Measurements from ENCODE around the gene CHST13. TPM values are rescaled to one million over a fixed set of nuclear protein-coding genes. Genes with fewer than 3 reads are reported as not detected.

The CHST13 gene
- total and polyA plus RNA-seq, 2 of the 4 experiments (the other 2 are of a cell fraction) = not detected

DNA sequence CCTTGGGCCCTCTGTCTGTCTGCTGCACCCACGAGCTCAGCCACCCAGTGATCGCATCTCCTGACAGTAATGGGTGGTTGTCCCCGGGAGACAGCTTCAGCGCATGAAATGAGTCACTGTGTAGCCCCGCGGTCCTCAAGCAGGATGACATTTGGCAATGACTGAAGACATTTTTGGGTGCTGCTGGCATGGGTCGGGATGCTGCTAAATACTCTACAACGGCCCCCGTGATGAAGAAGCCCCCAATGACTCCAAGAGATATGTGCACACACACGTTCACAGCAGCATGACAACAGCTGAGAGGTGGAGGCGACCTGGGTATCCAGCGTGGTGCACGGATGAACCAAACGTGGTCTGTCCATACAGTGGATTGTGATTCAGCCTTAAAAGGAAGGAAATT is 30.9 kb upstream of the CHST13 start:
- Histone ChIP-seq H3K9ac (ENCODE audit: low read depth, low read length) (no peak overlapping the region), H3K27me3 (ENCODE audit: control insufficient read depth, insufficient read depth, low read length) (peaks cover 34% of the 10 kb centered on the region; the same call in 1 of the 2 replicates), H3K4ac (ENCODE audit: low read depth, low read length) (no peak overlapping the region), H3K56ac (ENCODE audit: extremely low read depth, insufficient read depth, low read length) (no peak overlapping the region), H3K23ac (ENCODE audit: low read depth, low read length) (no peak overlapping the region), H4K8ac (ENCODE audit: low read depth in 2 of 2, low read length in 2 of 2) (no peak overlapping the region), H2BK5ac (ENCODE audit: low read depth, low read length, poor library complexity, severe bottlenecking) (no peak overlapping the region), H4K91ac (ENCODE audit: insufficient read depth, low read depth, low read length) (no peak overlapping the region), H3K4me2 (ENCODE audit: low read depth, low read length) (no peak overlapping the region), H2BK15ac (ENCODE audit: low read depth, low read length) (no peak overlapping the region), H3K9me1 (ENCODE audit: insufficient read depth, low read length) (no peaks in the 10 kb centered on the region), H3K9me3 (ENCODE audit: control insufficient read depth, insufficient read depth, low read length) (no peaks in the 10 kb centered on the region), H3K14ac (replicated peaks; ENCODE audit: low read depth, low read length) (no peak overlapping the region), H3K18ac (ENCODE audit: low read depth, low read length) (no peak overlapping the region), H4K5ac (ENCODE audit: low read depth, low read length) (no peak overlapping the region), H3K36me3 (ENCODE audit: control insufficient read depth, insufficient read depth, low read length) (no peaks in the 10 kb centered on the region), H3K79me1 (ENCODE audit: low read depth in 1 of 2, low read length in 2 of 2) (no peaks in the 10 kb centered on the region), H2BK20ac (ENCODE audit: low read depth, low read length) (no peak overlapping the region), H2AFZ (replicated peaks; ENCODE audit: low read length, poor library complexity) (no peak overlapping the region), H3K4me3 (ENCODE audit: insufficient read depth, low read depth, low read length) (no peak overlapping the region), H3K27ac (ENCODE audit: insufficient read depth, low read length) (no peak overlapping the region), H2BK120ac (ENCODE audit: low read depth, low read length) (no peak overlapping the region), H2AK9ac (replicated peaks; ENCODE audit: low read depth, low read length, poor library complexity) (no peak overlapping the region), H3K4me1 (ENCODE audit: control insufficient read depth, insufficient read depth, low read length) (no peaks in the 10 kb centered on the region), H2AK5ac (ENCODE audit: low read depth, low read length) (no peak overlapping the region), H4K20me1 (ENCODE audit: insufficient read depth, low read length) (no peaks in the 10 kb centered on the region)
- dilution Hi-C loops (cut with HindIII; ENCODE audit: low sequenced_read_pairs, unreplicated experiment) (no loop called here), in situ Hi-C loops (cut with MboI; ENCODE audit: low sequenced_read_pairs) (no loop called here), intact Hi-C loops (cut with micrococcal nuclease) (no loop called here)
- BruUV-seq (replicated peaks) = no TSS peak
- TF ChIP-seq, protein P1, sequence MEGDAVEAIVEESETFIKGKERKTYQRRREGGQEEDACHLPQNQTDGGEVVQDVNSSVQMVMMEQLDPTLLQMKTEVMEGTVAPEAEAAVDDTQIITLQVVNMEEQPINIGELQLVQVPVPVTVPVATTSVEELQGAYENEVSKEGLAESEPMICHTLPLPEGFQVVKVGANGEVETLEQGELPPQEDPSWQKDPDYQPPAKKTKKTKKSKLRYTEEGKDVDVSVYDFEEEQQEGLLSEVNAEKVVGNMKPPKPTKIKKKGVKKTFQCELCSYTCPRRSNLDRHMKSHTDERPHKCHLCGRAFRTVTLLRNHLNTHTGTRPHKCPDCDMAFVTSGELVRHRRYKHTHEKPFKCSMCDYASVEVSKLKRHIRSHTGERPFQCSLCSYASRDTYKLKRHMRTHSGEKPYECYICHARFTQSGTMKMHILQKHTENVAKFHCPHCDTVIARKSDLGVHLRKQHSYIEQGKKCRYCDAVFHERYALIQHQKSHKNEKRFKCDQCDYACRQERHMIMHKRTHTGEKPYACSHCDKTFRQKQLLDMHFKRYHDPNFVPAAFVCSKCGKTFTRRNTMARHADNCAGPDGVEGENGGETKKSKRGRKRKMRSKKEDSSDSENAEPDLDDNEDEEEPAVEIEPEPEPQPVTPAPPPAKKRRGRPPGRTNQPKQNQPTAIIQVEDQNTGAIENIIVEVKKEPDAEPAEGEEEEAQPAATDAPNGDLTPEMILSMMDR (conservative IDR thresholded peaks at IDR 0.05; ENCODE audit: low read depth, low read length) = no peak
- TF ChIP-seq SMC3 (IDR thresholded peaks at IDR 0.05; ENCODE audit: low read depth, low read length) (no peak), NFE2L2 (IDR thresholded peaks at IDR 0.05; ENCODE audit: low read depth, low read length) (no peak), MAZ (IDR thresholded peaks at IDR 0.05; ENCODE audit: borderline replicate concordance, low read depth, low read length) (no peak), MAFK (IDR thresholded peaks at IDR 0.05; ENCODE audit: low read depth, low read length) (no peak), RFX5 (IDR thresholded peaks at IDR 0.05; ENCODE audit: low read depth, low read length) (no peak), POLR2A (IDR thresholded peaks at IDR 0.05; ENCODE audit: low read depth, low read length) (no peak), RCOR1 (IDR thresholded peaks at IDR 0.05; ENCODE audit: insufficient replicate concordance, low read length) (no peak), CHD1 (IDR thresholded peaks at IDR 0.05; ENCODE audit: low read depth, low read length) (no peak), RAD21 (IDR thresholded peaks at IDR 0.05; ENCODE audit: low read length) (no peak), MXI1 (IDR thresholded peaks at IDR 0.05; ENCODE audit: borderline replicate concordance, low read depth, low read length) (no peak), FOS (IDR thresholded peaks at IDR 0.05; ENCODE audit: low read depth, low read length) (no peak), BHLHE40 (IDR thresholded peaks at IDR 0.05; ENCODE audit: low read depth, low read length) (no peak)
- TF ChIP-seq, protein P2, sequence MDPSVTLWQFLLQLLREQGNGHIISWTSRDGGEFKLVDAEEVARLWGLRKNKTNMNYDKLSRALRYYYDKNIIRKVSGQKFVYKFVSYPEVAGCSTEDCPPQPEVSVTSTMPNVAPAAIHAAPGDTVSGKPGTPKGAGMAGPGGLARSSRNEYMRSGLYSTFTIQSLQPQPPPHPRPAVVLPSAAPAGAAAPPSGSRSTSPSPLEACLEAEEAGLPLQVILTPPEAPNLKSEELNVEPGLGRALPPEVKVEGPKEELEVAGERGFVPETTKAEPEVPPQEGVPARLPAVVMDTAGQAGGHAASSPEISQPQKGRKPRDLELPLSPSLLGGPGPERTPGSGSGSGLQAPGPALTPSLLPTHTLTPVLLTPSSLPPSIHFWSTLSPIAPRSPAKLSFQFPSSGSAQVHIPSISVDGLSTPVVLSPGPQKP (IDR thresholded peaks at IDR 0.05; ENCODE audit: borderline replicate concordance, low read depth, low read length) = no peak
- TF ChIP-seq, protein P3, sequence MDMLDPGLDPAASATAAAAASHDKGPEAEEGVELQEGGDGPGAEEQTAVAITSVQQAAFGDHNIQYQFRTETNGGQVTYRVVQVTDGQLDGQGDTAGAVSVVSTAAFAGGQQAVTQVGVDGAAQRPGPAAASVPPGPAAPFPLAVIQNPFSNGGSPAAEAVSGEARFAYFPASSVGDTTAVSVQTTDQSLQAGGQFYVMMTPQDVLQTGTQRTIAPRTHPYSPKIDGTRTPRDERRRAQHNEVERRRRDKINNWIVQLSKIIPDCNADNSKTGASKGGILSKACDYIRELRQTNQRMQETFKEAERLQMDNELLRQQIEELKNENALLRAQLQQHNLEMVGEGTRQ (IDR thresholded peaks at IDR 0.05; ENCODE audit: low read depth, low read length) = no peak
- WGBS, 2 experiments (ENCODE audit: extremely low coverage in 2 of 2, insufficient read length in 1 of 2) = 78% methylated on average over 10 of the region's 14 CpGs; no CpG with 5 or more reads in 1 of the 2 experiments
- DNase-seq = no peak
- no peak for ATAC-seq (ENCODE audit: low read depth)
- POLR2A ChIA-PET (ENCODE audit: unreplicated experiment) = no interaction called here
- CTCF ChIA-PET = no interaction called here
